Tibial artery (tissue), 4 donors: Measurements from ENCODE around the gene CCDC85A.

Experiments
- DNase-seq, 2 donors: peaks; one replicate each; pipeline ENCODE4 v3.0.0-alpha.2; 2019
- H3K27ac ChIP-seq, 2 donors: fragments of 200-600 bp; sonication (generic) in 1 of 2; 1 replicate in 1 of 2; 2 replicates in 1 of 2; pipeline ENCODE4 v1.5.1; 2018 to 2019; ENCODE audit warnings: mild to moderate bottlenecking in 1 of 2
- H3K27me3 ChIP-seq, 2 donors: fragments of 200-600 bp; sonication (generic) in 1 of 2; one replicate each; pipeline versions ENCODE4 v1.5.1 to v1.6.0; 2016 to 2019
- H3K36me3 ChIP-seq, 3 donors: fragments of 200-600 bp; sonication (generic) in 2 of 3; one replicate each; pipeline ENCODE4 v1.5.1; 2016 to 2019; ENCODE audit warnings: mild to moderate bottlenecking in 2 of 3
- H3K4me1 ChIP-seq, 4 donors: fragments of 200-600 bp; sonication (generic) in 2 of 4; 1 replicate in 3 of 4; 2 replicates in 1 of 4; pipeline ENCODE4 v1.5.1; 2016 to 2019
- H3K4me3 ChIP-seq, 2 donors: fragments of 200-600 bp; sonication (generic) in 1 of 2; 1 replicate in 1 of 2; 2 replicates in 1 of 2; pipeline ENCODE4 v1.5.1; 2018 to 2019; ENCODE audit warnings: mild to moderate bottlenecking in 2 of 2
- H3K9me3 ChIP-seq, 3 donors: fragments of 200-600 bp; sonication (generic) in 1 of 3; one replicate each; pipeline ENCODE4 v1.5.1; 2016 to 2019
- CTCF ChIP-seq, 2 experiments: fragments of 200-600 bp in 1 of 2; fragments of 450-650 bp in 1 of 2; IDR thresholded peaks; one replicate each; pipeline ENCODE4 v1.5.1; 2017 to 2019; ENCODE audit warnings: antibody characterized with exemption in 2 of 2, mild to moderate bottlenecking in 1 of 2, moderate library complexity in 1 of 2
- intact Hi-C: fragments of 100-400 bp; cut with DNase I; formaldehyde crosslinking; loops from one replicate; pipeline ENCODE4 v1.15.0; 2023; ENCODE audit warnings: low total_unique reads

Gene CCDC85A

DNA sequence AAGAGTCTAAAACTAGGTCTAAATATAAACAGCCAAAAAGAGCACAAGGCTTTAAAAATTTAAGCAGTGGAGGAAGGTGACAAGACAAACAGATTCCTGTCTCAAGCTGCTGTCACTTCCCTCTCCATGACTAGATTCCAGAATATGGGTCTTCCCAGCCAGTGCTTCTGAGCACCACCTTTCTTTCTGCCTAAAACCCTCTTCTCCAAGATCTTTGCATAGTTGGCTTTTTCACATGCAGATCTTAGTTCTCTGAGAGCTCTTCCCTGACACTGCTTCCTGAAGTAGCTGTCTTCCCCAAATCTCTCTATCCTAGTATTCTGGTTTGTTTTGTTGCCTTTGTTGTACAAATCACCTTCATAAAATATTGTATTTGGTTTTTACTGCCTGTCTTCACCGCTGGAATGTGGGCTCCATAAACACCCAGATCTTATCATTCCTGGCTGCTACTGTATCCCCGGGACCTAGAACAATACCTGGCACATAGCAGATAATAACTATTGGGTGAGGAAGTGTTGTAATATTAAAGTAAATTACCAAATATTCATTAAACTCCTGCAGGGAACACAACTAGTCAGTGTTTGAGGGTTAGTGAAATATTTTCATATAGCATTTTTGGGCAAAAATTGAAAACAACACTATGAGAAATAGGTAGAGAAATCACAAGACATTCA, 150.2 kb downstream of the CCDC85A start:
- no peak for DNase-seq
- H3K27me3 ChIP-seq, result no peaks in the 10 kb centered on the region
- H3K36me3 ChIP-seq, result no peaks in the 10 kb centered on the region
- H3K4me1 ChIP-seq, result no peaks in the 10 kb centered on the region
- no peaks in the 10 kb centered on the region for H3K9me3 ChIP-seq
- H3K4me3 ChIP-seq, result no peak overlapping the region
- H3K27ac ChIP-seq, result no peak overlapping the region
- intact Hi-C loops, result no loop called here
- no peak for TF ChIP-seq CTCF (IDR thresholded peaks at IDR 0.05)

- H3K27me3 ChIP-seq, result no peaks in the 10 kb centered on the region
- intact Hi-C loops, result no loop called here
- no peak for TF ChIP-seq CTCF (IDR thresholded peaks at IDR 0.05)
- no peak overlapping the region for H3K27ac ChIP-seq
- H3K4me1 ChIP-seq, result no peaks in the 10 kb centered on the region
- no peak for DNase-seq
- no peak overlapping the region for H3K4me3 ChIP-seq
- H3K9me3 ChIP-seq, result no peaks in the 10 kb centered on the region
- H3K36me3 ChIP-seq, result no peaks in the 10 kb centered on the region
Observed at GRCh38 chr2:56334622-56335021, 150.8 kb downstream of the CCDC85A start.

GRCh38 chr2:56335101-56335500, 151.3 kb downstream of the CCDC85A start:
- intact Hi-C loops, result no loop called here
- Histone ChIP-seq H3K9me3 (no peaks in the 10 kb centered on the region), H3K27ac (no peak overlapping the region), H3K27me3 (no peaks in the 10 kb centered on the region), H3K4me3 (no peak overlapping the region), H3K4me1 (no peaks in the 10 kb centered on the region), H3K36me3 (no peaks in the 10 kb centered on the region)
- no peak for DNase-seq
- no peak for TF ChIP-seq CTCF (IDR thresholded peaks at IDR 0.05)

GRCh38 chr2:56337342-56337741, 153.6 kb downstream of the CCDC85A start:
- DNase-seq, result no peak
- no peaks in the 10 kb centered on the region for H3K36me3 ChIP-seq

DNA sequence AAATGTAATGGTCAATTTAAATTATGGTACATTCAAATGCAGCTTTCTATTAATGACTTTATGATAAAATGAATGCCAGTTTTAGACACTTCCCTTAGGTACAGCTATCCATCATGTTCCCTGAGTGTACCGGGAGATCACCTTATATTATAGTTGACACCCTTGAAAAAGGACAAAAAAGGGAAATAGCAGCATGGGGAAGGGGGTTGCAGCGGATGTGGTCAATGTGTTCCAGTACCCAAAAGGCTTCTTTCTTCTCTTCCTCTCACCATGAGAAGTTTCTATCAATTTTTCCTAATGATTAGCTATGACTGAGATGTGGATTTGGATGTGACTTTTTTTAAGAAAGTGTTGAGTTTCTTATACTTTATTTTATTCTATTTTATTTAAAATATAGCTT, 154.4 kb downstream of the CCDC85A start:
- no peak for DNase-seq
- H3K27ac ChIP-seq, result no peak overlapping the region

More at GRCh38 chr2:56337342-56337741, 153.6 kb downstream of the CCDC85A start:
- H3K9me3 ChIP-seq, result no peaks in the 10 kb centered on the region
- H3K4me3 ChIP-seq, result no peak overlapping the region
- no peaks in the 10 kb centered on the region for H3K27me3 ChIP-seq
- TF ChIP-seq CTCF (IDR thresholded peaks at IDR 0.05), result no peak
- no peaks in the 10 kb centered on the region for H3K4me1 ChIP-seq
- intact Hi-C loops, result no loop called here
- no peak overlapping the region for H3K27ac ChIP-seq

More for the DNA sequence above, 154.4 kb downstream of the CCDC85A start:
- Histone ChIP-seq H3K4me1 (no peaks in the 10 kb centered on the region), H3K9me3 (no peaks in the 10 kb centered on the region), H3K4me3 (no peak overlapping the region), H3K27me3 (no peaks in the 10 kb centered on the region), H3K36me3 (no peaks in the 10 kb centered on the region)
- intact Hi-C loops, result no loop called here
- TF ChIP-seq CTCF (IDR thresholded peaks at IDR 0.05), result no peak
